Ishikawa (cell line): Measurements from ENCODE around the gene RB1.

ENCODE experiments used
- CEBPB ChIP-seq: IDR thresholded peaks from 2 replicates; pipeline ENCODE4 v1.6.1; 2012
- CREB1 ChIP-seq: IDR thresholded peaks from 2 replicates; pipeline ENCODE4 v1.6.1; 2012; ENCODE audit warnings: low read depth
- EGR1 ChIP-seq: IDR thresholded peaks from 2 replicates; pipeline ENCODE4 v1.6.1; 2012
- EP300 ChIP-seq: IDR thresholded peaks from 2 replicates; pipeline ENCODE4 v1.6.1; 2012; ENCODE audit warnings: borderline replicate concordance
- FOXM1 ChIP-seq: IDR thresholded peaks from 2 replicates; pipeline ENCODE4 v1.6.1; 2012; ENCODE audit warnings: low read depth, borderline replicate concordance
- NFIC ChIP-seq: IDR thresholded peaks from 2 replicates; pipeline ENCODE4 v1.6.1; 2012
- RAD21 ChIP-seq: IDR thresholded peaks from 2 replicates; pipeline ENCODE4 v1.6.1; 2012; ENCODE audit warnings: low read depth
- TAF1 ChIP-seq: IDR thresholded peaks from 2 replicates; pipeline ENCODE4 v1.6.1; 2012; ENCODE audit warnings: low read depth, mild to moderate bottlenecking
- TCF12 ChIP-seq: IDR thresholded peaks from 2 replicates; pipeline ENCODE4 v1.6.1; 2012; ENCODE audit warnings: low read depth
- TEAD4 ChIP-seq: IDR thresholded peaks from 2 replicates; pipeline ENCODE4 v1.6.1; 2012
- YY1 ChIP-seq: IDR thresholded peaks from 2 replicates; pipeline ENCODE4 v1.6.1; 2012; ENCODE audit warnings: low read depth
- ZBTB7A ChIP-seq: IDR thresholded peaks from 2 replicates; pipeline ENCODE4 v1.6.1; 2012; ENCODE audit warnings: low read depth
- TF ChIP-seq, protein P1 (sequence below): IDR thresholded peaks from 2 replicates; pipeline ENCODE4 v1.6.1; 2012; ENCODE audit warnings: low read depth, mild to moderate bottlenecking
- TF ChIP-seq, protein P2 (sequence below): IDR thresholded peaks from 2 replicates; pipeline ENCODE4 v1.6.1; 2012
- TF ChIP-seq, protein P3 (sequence below): IDR thresholded peaks from 2 replicates; pipeline ENCODE4 v1.6.1; 2012

The RB1 gene

DNA sequence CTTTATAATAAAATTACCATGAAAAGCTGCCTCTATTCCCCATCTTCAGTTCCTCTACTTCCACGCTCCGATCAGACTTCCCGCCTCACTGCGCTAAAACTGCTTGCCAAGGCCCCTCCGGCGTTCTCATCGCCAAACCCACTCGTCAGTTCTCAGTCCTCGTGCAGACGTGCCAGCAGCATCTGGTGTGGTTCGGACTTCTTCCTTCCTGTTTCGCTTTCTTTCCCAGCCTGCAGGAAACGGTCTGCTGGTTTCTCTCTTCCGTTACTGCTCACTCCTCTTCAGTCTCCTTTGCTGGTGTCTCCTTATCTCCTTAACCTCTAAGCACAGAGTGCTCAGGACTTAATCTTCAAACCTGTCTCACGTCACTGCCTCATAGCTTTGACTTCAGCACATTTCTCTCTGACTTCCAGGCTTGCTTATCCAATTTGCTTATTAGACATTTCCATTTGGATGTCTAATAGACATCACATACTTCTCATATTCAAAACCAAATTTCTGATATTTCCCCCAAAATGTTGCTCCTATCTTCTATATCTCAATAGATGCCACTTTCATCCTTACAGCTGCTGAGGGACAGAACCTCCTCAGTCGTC is 189.0 kb downstream of the RB1 start:
- no peak for TF ChIP-seq FOXM1

DNA sequence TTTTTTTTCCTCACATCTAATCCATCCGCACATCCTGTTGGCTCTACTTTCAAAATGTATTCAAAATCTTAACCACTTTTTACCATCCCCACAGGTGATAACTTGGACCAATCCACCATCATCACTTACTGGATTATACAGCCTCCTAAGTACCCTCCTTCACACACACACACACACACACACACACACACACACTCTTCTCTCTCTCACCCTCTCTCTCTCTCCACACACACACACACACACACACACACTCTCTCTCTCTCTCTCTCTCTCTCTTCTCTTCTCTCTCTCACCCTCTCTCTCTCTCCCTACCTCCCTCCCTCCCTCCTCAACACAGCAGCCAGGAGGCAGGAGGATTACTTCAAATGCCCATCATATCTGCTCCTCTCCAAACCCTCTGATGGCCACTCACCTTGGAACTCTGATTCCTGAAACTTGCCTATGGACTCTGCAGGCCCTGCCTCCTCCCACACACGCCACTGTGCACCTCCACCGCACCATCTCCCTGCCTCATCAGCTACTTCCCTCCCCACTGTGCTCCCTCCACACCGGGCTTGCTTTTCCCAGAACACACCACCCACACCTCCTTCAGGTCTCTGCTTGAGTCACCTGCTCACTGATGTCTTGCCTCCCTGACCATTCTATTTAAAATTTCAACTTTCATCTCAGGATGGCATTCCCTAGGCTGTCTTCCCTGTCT is 189.7 kb downstream of the RB1 start:
- TF ChIP-seq FOXM1 (no peak), YY1 (no peak), CEBPB (no peak), TAF1 (no peak), ZBTB7A (no peak), EP300 (no peak), TCF12 (no peak), NFIC (no peak), RAD21 (no peak), CREB1 (no peak), TEAD4 (no peak), EGR1 (no peak)
- TF ChIP-seq, protein P1, sequence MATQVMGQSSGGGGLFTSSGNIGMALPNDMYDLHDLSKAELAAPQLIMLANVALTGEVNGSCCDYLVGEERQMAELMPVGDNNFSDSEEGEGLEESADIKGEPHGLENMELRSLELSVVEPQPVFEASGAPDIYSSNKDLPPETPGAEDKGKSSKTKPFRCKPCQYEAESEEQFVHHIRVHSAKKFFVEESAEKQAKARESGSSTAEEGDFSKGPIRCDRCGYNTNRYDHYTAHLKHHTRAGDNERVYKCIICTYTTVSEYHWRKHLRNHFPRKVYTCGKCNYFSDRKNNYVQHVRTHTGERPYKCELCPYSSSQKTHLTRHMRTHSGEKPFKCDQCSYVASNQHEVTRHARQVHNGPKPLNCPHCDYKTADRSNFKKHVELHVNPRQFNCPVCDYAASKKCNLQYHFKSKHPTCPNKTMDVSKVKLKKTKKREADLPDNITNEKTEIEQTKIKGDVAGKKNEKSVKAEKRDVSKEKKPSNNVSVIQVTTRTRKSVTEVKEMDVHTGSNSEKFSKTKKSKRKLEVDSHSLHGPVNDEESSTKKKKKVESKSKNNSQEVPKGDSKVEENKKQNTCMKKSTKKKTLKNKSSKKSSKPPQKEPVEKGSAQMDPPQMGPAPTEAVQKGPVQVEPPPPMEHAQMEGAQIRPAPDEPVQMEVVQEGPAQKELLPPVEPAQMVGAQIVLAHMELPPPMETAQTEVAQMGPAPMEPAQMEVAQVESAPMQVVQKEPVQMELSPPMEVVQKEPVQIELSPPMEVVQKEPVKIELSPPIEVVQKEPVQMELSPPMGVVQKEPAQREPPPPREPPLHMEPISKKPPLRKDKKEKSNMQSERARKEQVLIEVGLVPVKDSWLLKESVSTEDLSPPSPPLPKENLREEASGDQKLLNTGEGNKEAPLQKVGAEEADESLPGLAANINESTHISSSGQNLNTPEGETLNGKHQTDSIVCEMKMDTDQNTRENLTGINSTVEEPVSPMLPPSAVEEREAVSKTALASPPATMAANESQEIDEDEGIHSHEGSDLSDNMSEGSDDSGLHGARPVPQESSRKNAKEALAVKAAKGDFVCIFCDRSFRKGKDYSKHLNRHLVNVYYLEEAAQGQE, result no peak
- TF ChIP-seq, protein P2, sequence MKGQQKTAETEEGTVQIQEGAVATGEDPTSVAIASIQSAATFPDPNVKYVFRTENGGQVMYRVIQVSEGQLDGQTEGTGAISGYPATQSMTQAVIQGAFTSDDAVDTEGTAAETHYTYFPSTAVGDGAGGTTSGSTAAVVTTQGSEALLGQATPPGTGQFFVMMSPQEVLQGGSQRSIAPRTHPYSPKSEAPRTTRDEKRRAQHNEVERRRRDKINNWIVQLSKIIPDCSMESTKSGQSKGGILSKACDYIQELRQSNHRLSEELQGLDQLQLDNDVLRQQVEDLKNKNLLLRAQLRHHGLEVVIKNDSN, result no peak
- TF ChIP-seq, protein P3, sequence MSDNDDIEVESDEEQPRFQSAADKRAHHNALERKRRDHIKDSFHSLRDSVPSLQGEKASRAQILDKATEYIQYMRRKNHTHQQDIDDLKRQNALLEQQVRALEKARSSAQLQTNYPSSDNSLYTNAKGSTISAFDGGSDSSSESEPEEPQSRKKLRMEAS, result no peak

DNA sequence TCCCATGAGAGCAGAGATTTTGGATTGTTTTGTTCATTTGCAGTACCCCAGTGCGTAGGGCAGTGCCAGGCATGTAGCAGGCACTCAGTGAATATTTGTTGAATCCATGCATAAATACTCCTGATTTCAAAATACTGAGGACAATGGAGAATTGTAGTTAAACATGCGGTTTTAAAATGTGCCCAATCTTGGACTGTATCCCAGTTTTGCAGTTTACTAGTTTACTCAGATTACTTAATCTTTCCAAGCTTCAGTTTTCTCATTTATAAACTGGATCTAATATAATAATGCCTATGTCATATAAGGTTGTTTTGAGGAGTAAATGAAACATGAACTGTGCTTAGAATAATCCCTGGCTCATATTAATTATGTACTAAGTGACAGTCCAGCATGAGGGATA is 190.3 kb downstream of the RB1 start:
- TF ChIP-seq, protein P2, result no peak
- TF ChIP-seq TCF12 (no peak), ZBTB7A (no peak), EGR1 (no peak), CREB1 (no peak), YY1 (no peak), TEAD4 (no peak), NFIC (no peak)
- TF ChIP-seq, protein P1, result no peak
- TF ChIP-seq, protein P3, result no peak

DNA sequence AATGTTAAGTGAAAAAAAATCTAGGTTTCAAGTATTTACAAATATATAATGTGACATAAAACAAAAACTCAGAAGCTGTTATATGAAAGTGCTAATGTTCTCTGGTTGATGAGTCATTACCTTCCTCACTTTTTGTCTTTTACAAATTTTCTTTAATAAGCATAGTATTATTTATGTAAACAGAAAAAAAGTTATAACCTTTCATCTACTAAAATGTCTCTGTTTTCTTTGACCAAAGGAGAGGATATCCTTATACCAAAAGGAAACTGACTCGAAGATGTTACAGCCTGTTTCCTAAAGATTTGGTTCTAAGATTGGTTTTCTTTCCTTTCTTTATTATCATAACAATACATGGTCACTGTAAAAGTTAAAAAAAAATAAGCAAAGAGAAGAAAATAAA is 191.3 kb downstream of the RB1 start:
- TF ChIP-seq YY1, result no peak
- TF ChIP-seq ZBTB7A, result no peak
- TF ChIP-seq TAF1, result no peak
- no peak for TF ChIP-seq NFIC
- TF ChIP-seq CEBPB, result no peak
- no peak for TF ChIP-seq TEAD4
- TF ChIP-seq CREB1, result no peak
- no peak for TF ChIP-seq TCF12
- no peak for TF ChIP-seq FOXM1
- TF ChIP-seq EP300, result no peak
- TF ChIP-seq, protein P2, result no peak
- TF ChIP-seq, protein P1, result no peak
- TF ChIP-seq, protein P3, result no peak
- TF ChIP-seq RAD21, result no peak
